SKM-1 (cell line): ENCODE measurements around the gene ARHGEF4.
"Not testable (repeated sequence)": the region's sequence is repeated elsewhere in the genome, so short reads cannot be mapped to it uniquely, and the experiment has no call there.

Source experiments
- DNase-seq: peaks from one replicate; lab custom pipeline; 2025; ENCODE audit not compliant: unreplicated experiment; lab: John Stamatoyannopoulos, UW

The ARHGEF4 gene

GRCh38 chr2:131046028-131046917 is 209.6 kb downstream of the ARHGEF4 start:
- DNase-seq: no peak

DNA sequence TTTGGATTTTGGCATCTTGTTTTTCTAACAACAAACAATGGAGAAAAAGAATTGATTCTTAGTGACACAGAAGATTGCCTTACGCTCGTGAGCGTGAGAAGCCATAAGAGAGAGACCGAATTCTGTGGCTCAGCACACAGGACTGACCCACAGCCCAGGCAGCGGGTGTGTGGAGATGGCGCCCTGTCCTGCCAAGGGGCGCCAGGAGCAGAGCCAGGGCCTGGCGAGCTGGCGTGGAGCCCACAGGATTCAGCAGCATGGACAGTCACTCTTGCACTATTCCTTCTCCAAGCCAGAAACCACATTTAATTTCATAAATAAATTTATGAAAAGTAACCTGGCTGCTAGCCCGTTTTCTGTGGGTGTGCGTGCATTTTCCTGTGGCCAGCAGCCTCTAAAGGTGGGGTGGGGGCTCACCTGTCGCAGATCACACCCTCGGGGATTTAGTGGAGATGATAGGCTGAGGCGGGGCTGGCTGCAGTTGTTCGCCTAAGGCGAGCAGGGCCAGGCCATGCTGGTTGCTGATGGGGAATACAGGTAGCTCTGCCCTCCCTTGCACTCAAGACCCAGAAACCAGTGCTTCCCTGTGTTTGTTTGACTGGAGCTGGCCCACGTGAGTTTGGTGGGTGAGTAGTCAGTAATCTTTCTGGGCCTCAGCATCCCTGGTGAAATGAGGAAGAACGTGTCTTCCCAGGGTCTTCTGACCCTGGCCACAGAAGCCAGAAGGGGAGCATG is 210.4 kb downstream of the ARHGEF4 start:
- DNase-seq: no peak

GRCh38 chr2:131047920-131048560 is 211.3 kb downstream of the ARHGEF4 start:
- DNase-seq: no peak

DNA sequence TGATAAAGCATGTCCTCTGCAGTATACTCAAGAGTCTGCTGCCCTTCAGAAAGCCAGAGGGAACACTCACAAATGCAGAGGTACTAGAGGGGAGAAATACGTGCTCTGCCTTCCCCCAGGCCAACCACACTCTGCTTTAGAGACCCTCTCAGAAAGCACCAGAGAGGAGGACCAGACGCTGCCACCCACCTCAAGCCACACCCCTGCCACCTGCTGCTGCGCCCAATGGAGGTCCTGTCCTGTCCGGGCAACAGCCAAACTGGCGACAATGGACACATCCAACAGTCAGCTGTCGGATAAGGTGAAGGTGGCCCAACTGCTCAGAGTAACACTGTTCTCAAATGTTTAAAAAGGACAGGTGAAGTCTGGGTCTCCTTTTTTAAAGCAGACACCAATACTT is 211.9 kb downstream of the ARHGEF4 start:
- no peak for DNase-seq

DNA sequence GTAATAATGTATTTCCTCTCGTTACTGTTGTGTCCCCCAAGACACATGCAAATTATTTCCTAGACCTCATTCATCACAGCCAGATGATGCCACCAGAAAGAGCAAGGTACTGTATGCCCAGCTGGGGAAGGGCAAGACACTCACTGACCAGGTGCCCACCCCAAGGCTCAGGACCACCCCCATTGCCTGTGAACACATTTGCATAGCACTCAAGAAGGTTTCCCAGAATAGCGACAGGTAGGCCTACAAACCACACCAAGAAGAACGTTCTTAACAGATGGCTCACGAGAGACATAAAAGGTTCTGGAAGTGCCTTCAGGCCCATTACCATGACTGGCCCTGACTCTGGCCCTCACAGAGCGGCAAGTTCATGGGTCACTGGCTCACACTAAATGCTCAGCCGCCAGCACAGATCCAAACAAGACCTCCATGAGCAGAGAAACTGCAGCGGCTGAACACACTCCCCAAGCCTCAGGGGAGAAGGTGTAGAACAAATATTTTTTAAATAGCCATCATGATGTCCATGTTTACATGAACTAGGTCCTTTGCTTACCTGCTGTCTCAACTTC is 212.5 kb downstream of the ARHGEF4 start:
- DNase-seq: no peak

- no peak for DNase-seq
Observed at GRCh38 chr2:131050896-131051295, 214.2 kb downstream of the ARHGEF4 start.

DNA sequence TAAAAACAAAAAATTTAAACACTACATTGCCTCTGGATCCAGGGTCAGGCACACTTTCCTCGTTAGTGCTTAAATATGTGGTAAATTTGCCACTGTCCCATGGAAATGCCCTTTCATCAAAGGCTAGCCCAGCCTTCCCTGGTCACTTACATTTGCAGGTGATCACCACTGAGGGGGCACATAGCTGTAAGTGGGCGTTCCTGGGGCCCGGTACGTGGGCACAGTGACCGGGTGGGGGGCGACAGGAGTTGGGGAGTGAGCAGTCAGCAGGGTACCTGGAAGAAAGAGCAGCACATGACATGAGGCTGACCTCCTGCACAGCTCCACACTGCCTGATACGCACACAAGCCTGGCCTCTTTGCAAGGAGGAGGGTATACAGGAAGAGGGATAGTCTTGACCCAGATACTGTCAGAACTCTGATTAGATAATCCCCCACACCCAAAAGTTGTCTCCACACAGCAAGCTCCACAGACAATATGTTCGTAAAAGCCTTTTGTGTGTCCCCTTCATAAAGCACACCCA is 216.1 kb downstream of the ARHGEF4 start:
- DNase-seq: no peak

- DNase-seq: no peak
Observed at GRCh38 chr2:131054488-131054887, 217.8 kb downstream of the ARHGEF4 start.

- DNase-seq: no peak
Observed at GRCh38 chr2:131055169-131056065, 218.7 kb downstream of the ARHGEF4 start.

DNA sequence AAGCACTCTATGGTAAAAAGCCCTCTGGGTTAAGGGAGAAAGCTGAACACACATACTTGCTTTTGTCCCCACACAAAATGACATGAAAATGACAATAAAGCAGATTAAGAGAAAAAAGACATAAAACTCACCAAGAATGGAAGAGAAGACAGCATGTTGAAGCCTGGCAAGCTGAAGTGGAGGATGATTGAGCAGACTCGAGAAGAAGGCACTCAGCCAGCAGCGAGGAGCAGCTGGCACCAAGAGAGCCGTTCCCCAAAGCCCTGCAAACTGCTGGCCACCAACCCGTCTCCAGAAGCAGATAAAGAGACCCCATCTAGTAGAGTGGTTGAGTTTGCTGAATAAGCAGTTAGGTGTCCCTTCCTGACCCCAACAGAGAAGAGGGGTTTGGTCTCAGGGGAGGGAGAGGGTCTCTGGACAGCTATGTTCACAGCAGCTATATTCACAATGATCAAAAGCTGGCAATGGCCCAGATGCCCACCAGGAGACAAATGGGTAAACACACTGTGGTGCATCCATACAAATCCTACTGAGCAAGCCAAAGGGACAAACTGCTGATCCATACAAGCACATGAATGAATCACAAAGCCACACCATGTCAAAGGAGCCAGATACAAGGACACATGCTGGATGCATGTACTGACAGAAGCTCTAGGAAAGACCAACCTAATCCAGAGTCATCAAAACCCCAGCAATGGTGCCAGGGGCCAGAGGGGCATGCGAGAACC is 219.7 kb downstream of the ARHGEF4 start:
- DNase-seq: no peak

- no peak for DNase-seq
Observed at GRCh38 chr2:131056932-131057287, 220.2 kb downstream of the ARHGEF4 start.

GRCh38 chr2:131058214-131058843 is 221.6 kb downstream of the ARHGEF4 start:
- no peak for DNase-seq

GRCh38 chr2:131058920-131059319 is 222.2 kb downstream of the ARHGEF4 start:
- no peak for DNase-seq

- DNase-seq: no peak
Observed at GRCh38 chr2:131063501-131064283, 227.0 kb downstream of the ARHGEF4 start.

- DNase-seq: no peak
Observed at GRCh38 chr2:131064589-131065512, 228.1 kb downstream of the ARHGEF4 start.

DNA sequence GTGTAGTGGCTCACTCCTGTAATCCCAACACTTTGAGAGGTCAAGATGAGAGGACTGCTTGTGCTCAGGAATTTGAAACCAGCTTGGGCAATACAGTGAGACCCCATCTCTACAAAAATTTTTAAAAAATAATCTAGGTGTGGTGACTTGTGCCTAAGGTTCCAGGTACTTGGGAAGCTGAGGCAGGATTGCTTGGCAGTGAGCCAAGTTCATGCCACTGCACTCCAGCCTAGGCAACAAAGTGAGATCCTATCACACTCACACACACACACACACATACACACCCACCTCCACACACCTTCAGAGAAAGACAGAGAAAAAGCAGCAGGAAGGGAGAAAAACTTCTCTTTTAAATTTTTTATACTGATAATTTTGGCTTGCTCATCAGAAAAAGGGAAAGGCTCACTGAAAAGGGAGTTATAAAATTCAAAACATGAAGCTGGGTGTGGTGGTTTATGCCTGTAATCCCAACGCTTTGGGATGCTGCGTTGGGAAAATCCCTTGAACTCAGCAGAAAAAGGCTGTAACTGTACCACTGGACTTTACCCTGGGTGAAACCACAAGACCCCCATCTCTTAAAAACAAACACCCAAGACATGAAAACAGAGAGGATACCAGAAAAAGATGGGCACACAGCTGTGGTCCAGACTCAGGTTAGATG is 230.9 kb downstream of the ARHGEF4 start:
- no peak for DNase-seq

DNA sequence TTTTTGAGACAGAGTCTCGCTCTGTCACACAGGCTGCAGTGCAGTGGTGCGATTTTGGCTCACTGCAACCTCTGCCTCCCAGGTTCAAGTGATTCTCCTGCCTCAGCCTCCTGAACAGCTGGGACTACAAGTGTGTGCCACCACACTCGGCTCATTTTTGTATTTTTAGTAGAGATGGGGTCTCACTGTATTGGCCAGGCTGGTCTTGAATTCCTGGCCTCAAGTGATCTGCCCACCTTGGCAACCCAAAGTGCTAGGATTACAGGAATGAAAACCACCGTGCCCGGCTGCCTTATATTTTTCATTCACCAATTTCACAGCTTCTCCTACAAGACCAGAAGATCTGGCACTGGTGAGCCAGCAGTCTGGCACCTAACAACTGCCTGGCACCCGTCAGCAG is 231.5 kb downstream of the ARHGEF4 start:
- not testable (repeated sequence) for DNase-seq
